ENCODE data around the gene DDX51. TPM values are rescaled to one million over a fixed set of nuclear protein-coding genes. Genes with fewer than 3 reads are reported as not detected.

DDX51 gene
- total RNA-seq, 1 donor from 2014 or later: 18.9 TPM

GRCh38 chr12:132180648-132181546 is 36.8 kb upstream of the DDX51 start:
- DNase-seq (ENCODE audit: low read depth): no peak
- no peak for TF ChIP-seq CTCF (IDR thresholded peaks at IDR 0.05; ENCODE audit: insufficient read depth, low read length, poor library complexity, severe bottlenecking)
- Histone ChIP-seq H3K27me3 (ENCODE audit: control insufficient read depth, insufficient read depth, low read length) (peaks cover 53% of the 10 kb centered on the region), H3K36me3 (ENCODE audit: control insufficient read depth, insufficient read depth, low read length) (no peaks in the 10 kb centered on the region), H3K4me3 (ENCODE audit: low read depth, low read length) (no peak overlapping the region)

GRCh38 chr12:132179431-132180362 is 35.6 kb upstream of the DDX51 start:
- H3K4me3 ChIP-seq (ENCODE audit: low read depth, low read length): no peak overlapping the region
- no peak for TF ChIP-seq CTCF (IDR thresholded peaks at IDR 0.05; ENCODE audit: insufficient read depth, low read length, poor library complexity, severe bottlenecking)
- no peaks in the 10 kb centered on the region for H3K36me3 ChIP-seq (ENCODE audit: control insufficient read depth, insufficient read depth, low read length)
- no peak for DNase-seq (ENCODE audit: low read depth)
- peaks cover 52% of the 10 kb centered on the region for H3K27me3 ChIP-seq (ENCODE audit: control insufficient read depth, insufficient read depth, low read length)

- H3K27me3 ChIP-seq (ENCODE audit: control insufficient read depth, insufficient read depth, low read length): peaks cover 56% of the 10 kb centered on the region
- TF ChIP-seq CTCF (IDR thresholded peaks at IDR 0.05; ENCODE audit: insufficient read depth, low read length, poor library complexity, severe bottlenecking): no peak
- DNase-seq (ENCODE audit: low read depth): no peak
These were observed 34.8 kb upstream of the DDX51 start for GRCh38 chr12:132178801-132179401.

GRCh38 chr12:132178316-132178715 is 34.2 kb upstream of the DDX51 start:
- peaks cover 62% of the 10 kb centered on the region for H3K27me3 ChIP-seq (ENCODE audit: control insufficient read depth, insufficient read depth, low read length)
- no peak overlapping the region for H3K4me3 ChIP-seq (ENCODE audit: low read depth, low read length)
- TF ChIP-seq CTCF (IDR thresholded peaks at IDR 0.05; ENCODE audit: insufficient read depth, low read length, poor library complexity, severe bottlenecking): no peak
- H3K36me3 ChIP-seq (ENCODE audit: control insufficient read depth, insufficient read depth, low read length): no peaks in the 10 kb centered on the region
- no peak for DNase-seq (ENCODE audit: low read depth)

More at GRCh38 chr12:132178801-132179401, 34.8 kb upstream of the DDX51 start:
- Histone ChIP-seq H3K36me3 (ENCODE audit: control insufficient read depth, insufficient read depth, low read length) (no peaks in the 10 kb centered on the region), H3K4me3 (ENCODE audit: low read depth, low read length) (no peak overlapping the region)

GRCh38 chr12:132176920-132177551 is 32.9 kb upstream of the DDX51 start:
- Histone ChIP-seq H3K27me3 (ENCODE audit: control insufficient read depth, insufficient read depth, low read length) (peaks cover 72% of the 10 kb centered on the region), H3K4me3 (ENCODE audit: low read depth, low read length) (no peak overlapping the region), H3K36me3 (ENCODE audit: control insufficient read depth, insufficient read depth, low read length) (no peaks in the 10 kb centered on the region)
- no peak for DNase-seq (ENCODE audit: low read depth)
- TF ChIP-seq CTCF (IDR thresholded peaks at IDR 0.05; ENCODE audit: insufficient read depth, low read length, poor library complexity, severe bottlenecking): no peak
